Stimulated activated memory B cell treated with anti-CD40 and anti-IgM and Interleukin-4, amounts not matched to agents 10 μg/mL and 1 μg/mL and 100 μg/mL, for 72 hours (primary cell): ENCODE results near the gene MAMDC4.
"Not testable (repeated sequence)": the region's sequence is repeated elsewhere in the genome, so short reads cannot be mapped to it uniquely, and the experiment has no call there.

Experiments
- ATAC-seq: fragments of 150-1000 bp; cut with Tn5 transposase; 2 replicates; pipeline ENCODE4 v1.10.0; 2021
- H3K27ac Mint-ChIP-seq: one replicate; pipeline ENCODE4 v1.8.0; 2022; ENCODE audit warnings: mild to moderate bottlenecking, mixed read lengths
- H3K27me3 Mint-ChIP-seq: one replicate; pipeline ENCODE4 v1.8.0; 2022; ENCODE audit warnings: mixed read lengths
- H3K36me3 Mint-ChIP-seq: one replicate; pipeline ENCODE4 v1.8.0; 2022; ENCODE audit warnings: mixed read lengths
- H3K4me1 Mint-ChIP-seq: one replicate; pipeline ENCODE4 v1.8.0; 2022; ENCODE audit warnings: mixed read lengths
- H3K4me3 Mint-ChIP-seq: one replicate; pipeline ENCODE4 v1.8.0; 2022; ENCODE audit warnings: mild to moderate bottlenecking, moderate library complexity, mixed read lengths
- H3K9me3 Mint-ChIP-seq: one replicate; pipeline ENCODE4 v1.8.0; 2022; ENCODE audit warnings: mixed read lengths

The MAMDC4 gene

DNA sequence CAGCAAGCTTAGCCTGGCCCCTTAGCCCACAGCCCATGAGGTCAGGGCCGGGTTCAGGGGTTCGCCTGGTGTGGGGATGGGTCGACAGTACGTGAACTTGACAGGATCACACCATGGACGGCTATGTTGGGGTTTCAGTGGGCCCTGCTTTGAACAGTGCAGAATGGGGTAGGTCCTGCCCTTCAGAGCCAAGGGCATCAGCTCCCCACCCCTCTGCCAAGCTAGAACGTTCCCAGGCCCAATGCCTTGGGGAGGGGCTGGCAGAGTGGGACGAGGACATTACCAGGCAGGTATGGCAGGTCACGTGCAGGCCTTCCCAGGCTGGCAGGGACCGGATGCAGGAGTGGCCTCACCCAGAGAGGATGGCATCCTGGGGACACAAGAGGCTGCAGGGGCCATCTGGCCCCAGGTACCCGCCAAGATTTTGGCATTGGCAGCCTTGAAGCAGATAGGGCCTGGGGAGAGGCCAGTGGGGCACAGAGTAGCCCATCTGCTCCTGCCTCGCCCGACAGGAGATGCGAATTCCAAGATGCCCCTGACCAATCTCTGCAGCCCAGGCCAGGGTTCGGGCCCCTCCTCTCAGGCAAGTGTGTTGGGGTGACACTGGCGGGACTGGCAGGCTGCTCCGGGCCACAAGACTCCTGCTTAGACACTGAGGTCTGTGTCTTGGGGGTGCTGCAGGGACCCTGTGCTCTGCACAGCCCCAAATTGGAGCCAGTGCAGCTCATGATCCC, 10.3 kb upstream of the MAMDC4 start:
- not testable (repeated sequence) for H3K36me3 Mint-ChIP-seq, H3K9me3 Mint-ChIP-seq, ATAC-seq, H3K27me3 Mint-ChIP-seq
- peak overlapping the region; percentile 73 for H3K27ac Mint-ChIP-seq
- peaks cover 16% of the 10 kb centered on the region for H3K4me1 Mint-ChIP-seq
- H3K4me3 Mint-ChIP-seq: peak overlapping the region; percentile 91

DNA sequence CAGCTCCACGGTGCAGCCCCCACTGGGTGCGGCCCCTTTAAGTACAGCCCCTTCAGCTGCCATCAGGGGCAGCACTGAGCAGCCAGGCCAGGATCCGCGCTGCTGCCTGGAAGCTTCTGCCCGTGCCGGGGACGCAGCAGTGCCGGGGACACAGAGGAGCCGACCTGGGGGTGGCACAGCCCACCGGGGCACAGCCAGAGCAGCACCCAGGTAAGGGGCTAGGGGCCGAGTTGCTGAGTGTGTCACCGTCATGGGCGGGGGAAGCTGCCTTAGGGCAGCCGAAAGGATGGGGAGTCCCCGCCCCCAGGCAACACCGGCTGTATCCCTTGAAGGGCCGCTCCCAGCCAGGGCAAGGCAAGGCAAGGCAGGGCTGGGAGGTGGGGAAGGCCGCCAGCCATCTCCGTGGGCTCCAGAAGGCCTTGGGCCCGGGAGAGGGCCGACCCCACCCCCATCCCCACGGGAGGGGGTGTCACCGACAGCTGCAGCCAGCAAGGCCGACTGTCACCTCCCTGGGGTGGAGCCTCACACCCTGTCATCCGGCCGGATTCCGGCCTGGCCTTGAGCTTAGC, 9.7 kb upstream of the MAMDC4 start, which contains the start of gene AJM1:
Gene AJM1 (plus strand): TSS at position 99 of the 569 bp plus-strand sequence. CDS start 1,937 bp downstream, outside the sequence.
- not testable (repeated sequence) for H3K27me3 Mint-ChIP-seq, H3K9me3 Mint-ChIP-seq, H3K36me3 Mint-ChIP-seq
- peak; percentile 88 for ATAC-seq
- H3K4me1 Mint-ChIP-seq: peaks cover 19% of the 10 kb centered on the region
- peak within 1 kb of the TSS; percentile 91 for H3K4me3 Mint-ChIP-seq
- H3K27ac Mint-ChIP-seq: peak within 1 kb of the TSS; percentile 73

DNA sequence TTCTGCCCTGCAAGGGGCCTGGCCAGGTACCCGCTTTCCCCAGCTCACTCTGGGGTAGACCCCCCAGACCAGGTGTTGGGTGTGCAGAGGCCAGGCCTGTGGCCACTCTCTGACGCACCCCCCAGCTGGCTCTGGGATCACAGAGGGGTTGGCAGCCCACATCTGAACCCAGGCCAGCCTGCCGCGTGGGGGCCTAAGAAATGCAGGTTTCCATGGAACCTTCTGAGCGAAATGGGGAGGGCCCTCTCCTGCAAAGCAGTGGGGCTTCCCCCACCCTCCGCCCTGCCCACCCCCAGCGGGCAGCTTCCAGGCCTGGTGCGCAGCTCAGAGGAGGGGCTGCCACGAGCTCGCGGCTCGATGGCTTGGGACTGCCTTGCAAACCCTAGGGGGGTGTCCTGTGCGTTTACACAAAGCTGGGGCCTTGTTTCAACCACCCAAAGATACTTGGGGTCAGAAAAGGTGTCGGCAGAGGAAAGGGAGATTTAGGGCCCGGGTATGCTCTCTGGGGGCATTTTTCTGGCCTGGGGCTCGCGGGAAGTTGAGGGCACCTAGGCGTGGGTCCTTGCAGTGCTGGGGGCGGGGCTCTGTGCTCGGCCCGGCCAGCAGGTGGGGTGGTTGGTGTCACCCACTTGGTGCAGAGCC, 8.9 kb upstream of the MAMDC4 start:
- Mint-ChIP-seq H3K4me1 (peaks cover 27% of the 10 kb centered on the region), H3K27me3 (peaks cover 12% of the 10 kb centered on the region), H3K4me3 (peak overlapping the region; percentile 53)
- ATAC-seq, H3K27ac Mint-ChIP-seq, H3K9me3 Mint-ChIP-seq, H3K36me3 Mint-ChIP-seq: not testable (repeated sequence)

DNA sequence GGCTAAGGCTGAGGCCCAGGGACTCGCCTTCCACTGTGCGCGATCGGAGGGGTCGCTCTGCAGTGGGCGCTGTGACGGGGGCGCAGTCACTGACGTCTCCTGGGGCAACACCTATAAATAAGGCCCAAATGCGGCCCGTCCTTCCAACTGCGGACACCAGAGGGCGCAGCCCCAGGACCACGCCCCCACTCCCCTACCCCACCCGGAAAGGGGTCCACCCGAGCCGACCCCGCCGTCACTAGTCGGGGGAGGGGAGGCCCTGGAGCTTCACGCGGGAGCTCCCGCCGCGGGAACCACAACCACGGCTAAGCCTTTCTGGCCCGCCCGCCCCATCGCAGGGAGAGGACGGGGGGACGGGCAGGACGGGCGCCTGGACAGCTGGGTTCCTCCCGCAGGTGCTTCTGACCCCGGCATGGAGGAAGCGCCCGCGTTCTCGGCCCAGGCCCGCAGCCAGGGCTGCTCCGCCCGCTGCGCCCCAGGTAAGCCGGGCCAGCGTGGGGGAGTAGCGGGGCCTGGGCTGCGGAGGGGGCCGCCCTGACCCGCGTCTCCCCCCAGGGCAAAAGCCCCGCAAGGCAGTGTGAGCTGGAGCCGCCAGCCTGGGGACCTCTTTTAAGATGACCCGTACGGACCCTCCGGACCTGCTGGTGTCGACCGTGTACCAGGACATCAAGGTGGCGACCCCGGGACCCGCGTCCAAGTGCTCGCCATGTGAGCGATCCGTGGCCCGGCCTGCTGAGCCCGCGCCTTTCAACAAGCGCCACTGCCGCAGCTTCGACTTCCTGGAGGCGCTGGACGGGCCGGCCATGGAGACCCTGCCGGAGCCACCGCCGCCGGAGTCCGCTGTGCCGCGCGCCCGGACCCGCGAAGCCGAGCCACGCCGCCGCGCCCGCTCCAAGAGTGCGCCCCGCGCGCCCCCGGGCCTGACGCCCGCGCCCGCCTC, 8.1 kb upstream of the MAMDC4 start:
- Mint-ChIP-seq H3K27me3 (peaks cover 14% of the 10 kb centered on the region), H3K4me1 (peaks cover 29% of the 10 kb centered on the region), H3K4me3 (peak overlapping the region; percentile 53)
- not testable (repeated sequence) for H3K27ac Mint-ChIP-seq, H3K36me3 Mint-ChIP-seq, ATAC-seq, H3K9me3 Mint-ChIP-seq

DNA sequence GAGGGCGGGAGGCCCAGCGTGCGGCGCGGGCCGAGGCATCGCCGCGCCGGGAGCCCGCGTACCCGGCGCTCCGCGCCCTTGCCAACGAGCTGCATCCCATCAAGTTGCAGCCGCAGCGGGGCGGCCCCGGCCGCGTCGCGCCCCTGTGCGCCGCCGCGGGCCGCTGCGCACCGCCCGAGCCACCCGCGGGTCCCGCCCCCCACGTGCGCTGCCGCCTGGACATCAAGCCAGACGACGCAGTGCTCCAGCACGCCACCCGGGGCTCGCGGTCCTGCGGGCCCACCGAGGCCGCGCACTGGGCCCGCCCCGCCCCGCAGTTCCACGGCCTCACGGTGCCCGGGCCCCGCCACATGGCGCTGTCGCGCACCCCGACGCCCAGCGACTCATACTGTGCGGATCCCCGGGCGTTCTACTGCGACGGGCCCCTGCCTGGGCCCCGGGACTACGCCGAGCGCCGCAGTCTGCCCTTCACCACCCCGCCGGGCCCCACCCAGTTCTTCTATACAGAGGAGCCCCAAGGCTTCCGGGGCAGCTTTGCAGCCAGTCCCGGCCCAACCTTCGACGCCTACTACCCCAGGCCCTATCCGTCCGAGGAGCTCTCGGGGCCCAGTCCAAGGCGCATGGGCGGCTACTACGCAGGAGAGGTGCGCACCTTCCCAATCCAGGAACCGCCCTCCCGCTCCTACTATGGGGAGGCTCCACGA, 7.2 kb upstream of the MAMDC4 start:
- Mint-ChIP-seq H3K9me3 (no peaks in the 10 kb centered on the region), H3K4me1 (peaks cover 32% of the 10 kb centered on the region), H3K27me3 (peaks cover 14% of the 10 kb centered on the region), H3K36me3 (peaks cover 4% of the 10 kb centered on the region), H3K27ac (no peak overlapping the region), H3K4me3 (no peak overlapping the region)
- ATAC-seq: no peak

DNA sequence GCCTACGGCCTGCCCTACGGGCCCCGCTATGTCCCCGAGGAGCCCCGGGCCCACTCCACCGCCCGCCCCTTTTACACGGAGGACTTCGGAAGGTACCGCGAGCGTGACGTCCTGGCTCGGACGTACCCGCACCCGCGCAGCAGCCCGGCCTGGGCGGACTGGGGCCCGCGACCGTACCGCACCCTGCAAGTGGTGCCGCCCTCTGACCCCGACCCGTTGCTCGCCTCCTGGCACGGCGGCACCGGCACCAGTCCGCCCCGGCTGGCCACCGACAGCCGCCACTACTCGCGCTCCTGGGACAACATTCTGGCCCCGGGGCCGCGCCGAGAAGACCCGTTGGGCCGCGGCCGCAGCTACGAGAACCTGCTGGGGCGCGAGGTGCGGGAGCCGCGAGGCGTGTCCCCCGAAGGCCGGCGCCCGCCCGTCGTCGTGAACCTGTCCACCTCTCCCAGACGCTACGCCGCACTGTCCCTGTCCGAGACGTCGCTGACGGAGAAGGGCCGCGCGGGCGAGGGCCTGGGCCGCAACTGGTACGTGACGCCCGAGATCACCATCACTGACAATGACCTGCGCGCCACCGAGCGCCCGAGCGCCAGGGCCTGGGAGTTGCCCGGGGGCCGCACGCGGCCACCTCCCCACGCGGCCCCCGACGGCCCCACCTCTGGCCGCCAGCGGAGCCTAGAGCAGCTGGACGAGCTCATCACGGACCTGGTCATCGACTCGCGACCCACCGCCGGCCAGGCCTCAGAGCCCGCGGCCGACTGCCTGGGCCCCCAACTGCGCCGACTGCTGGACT, 6.5 kb upstream of the MAMDC4 start:
- peaks cover 14% of the 10 kb centered on the region for H3K27me3 Mint-ChIP-seq
- ATAC-seq: no peak
- H3K36me3 Mint-ChIP-seq: no peaks in the 10 kb centered on the region
- no peak overlapping the region for H3K27ac Mint-ChIP-seq
- peaks cover 39% of the 10 kb centered on the region for H3K4me1 Mint-ChIP-seq
- H3K9me3 Mint-ChIP-seq: no peaks in the 10 kb centered on the region
- no peak overlapping the region for H3K4me3 Mint-ChIP-seq

DNA sequence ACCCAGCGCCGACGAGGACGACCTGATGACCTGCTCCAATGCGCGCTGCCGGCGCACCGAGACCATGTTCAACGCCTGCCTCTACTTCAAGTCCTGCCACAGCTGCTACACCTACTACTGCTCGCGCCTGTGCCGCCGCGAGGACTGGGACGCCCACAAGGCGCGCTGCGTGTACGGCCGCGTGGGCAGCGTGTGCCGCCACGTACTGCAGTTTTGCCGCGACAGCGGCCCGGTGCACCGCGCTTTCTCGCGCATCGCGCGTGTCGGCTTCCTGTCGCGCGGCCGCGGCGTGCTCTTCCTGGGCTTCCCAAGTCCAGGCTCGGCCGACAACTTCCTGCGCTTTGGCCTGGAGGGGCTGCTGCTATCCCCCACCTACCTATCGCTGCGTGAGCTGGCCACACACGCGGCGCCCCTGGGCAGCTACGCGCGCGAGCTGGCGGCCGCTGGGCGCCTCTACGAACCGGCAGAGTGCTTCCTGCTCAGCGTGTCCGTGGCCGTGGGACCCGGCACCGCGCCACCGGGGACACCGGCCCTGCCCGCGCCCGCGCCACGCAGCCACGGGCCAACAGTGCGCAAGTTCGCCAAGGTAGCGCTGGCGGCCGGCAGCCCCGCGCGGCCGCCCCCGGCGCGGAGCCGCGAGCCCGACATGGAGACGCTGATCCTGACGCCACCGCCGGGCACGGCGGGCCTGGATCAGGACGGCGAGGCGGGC, 5.6 kb upstream of the MAMDC4 start:
- Mint-ChIP-seq H3K27ac (no peak overlapping the region), H3K4me3 (peak overlapping the region; percentile 21)
- no peak for ATAC-seq

DNA sequence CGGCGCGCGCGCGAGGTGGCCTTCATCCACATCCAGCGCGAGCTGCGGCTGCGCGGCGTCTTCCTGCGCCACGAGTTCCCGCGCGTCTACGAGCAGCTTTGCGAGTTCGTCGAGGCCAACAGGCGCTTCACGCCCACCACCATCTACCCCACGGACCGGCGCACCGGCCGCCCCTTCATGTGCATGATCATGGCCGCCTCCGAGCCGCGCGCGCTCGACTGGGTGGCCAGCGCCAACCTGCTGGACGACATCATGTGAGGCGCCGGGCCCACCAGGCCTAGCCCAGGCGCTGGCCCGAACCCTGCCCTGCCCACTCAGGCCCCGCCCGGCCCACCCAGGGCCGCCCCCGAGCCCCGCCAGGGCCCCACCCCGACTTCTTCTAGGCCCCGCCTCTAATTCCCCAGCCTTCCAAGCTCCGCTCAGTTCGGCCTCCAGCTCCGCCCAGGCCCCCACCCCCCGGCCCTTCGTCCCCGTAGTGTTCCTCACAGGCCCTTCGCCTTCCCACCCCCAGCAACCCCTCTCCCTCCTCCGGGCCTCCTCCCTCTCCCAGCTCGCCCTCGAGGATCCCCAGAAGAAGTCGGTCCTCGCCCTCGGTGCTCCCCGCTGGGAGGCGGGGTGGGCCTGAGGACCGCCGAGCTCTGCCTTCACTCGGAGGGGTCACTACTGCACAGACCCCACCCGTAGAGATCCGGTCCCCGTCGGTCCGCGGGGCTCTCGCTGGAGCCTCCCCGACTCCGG, 4.9 kb upstream of the MAMDC4 start:
- peaks cover 14% of the 10 kb centered on the region for H3K27me3 Mint-ChIP-seq
- H3K9me3 Mint-ChIP-seq: no peaks in the 10 kb centered on the region
- H3K27ac Mint-ChIP-seq: peak overlapping the region; percentile 87
- peaks cover 6% of the 10 kb centered on the region for H3K36me3 Mint-ChIP-seq
- H3K4me1 Mint-ChIP-seq: peaks cover 34% of the 10 kb centered on the region
- peak overlapping the region; percentile 97 for H3K4me3 Mint-ChIP-seq
- ATAC-seq: no peak

More for the DNA sequence above, 5.6 kb upstream of the MAMDC4 start:
- H3K27me3 Mint-ChIP-seq: peaks cover 14% of the 10 kb centered on the region
- H3K4me1 Mint-ChIP-seq: peaks cover 39% of the 10 kb centered on the region
- H3K9me3 Mint-ChIP-seq: no peaks in the 10 kb centered on the region
- H3K36me3 Mint-ChIP-seq: peaks cover 5% of the 10 kb centered on the region

DNA sequence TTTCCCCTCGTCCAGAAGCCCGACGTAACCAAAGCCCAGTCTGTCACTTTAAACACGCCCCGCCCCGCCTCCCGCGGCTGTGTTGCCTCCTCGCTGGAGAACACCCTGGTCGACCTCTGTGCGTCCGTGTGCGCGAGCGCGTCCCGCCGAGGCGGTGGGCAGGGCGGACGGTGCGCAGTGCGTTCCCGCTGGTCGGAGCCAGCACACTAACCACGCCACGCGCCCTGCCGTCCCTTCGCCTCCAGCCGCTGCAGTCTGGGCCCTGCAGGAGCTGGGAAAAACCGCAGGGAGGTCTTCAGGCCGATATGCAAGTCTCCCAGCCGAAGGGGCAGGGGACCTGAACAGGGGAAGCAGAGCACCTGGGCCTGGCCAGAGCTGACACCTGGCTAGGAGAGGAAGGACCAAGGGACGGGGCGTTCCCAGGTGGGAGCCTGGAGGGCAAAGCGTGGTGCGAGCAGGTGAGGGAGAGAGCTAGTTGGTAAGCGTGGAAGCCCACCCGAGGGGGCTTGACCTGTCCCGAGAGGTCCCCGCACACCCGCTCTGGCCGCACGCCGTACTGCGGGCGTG, 4.2 kb upstream of the MAMDC4 start:
- peaks cover 31% of the 10 kb centered on the region for H3K4me1 Mint-ChIP-seq
- H3K4me3 Mint-ChIP-seq: peak overlapping the region; percentile 97
- no peak for ATAC-seq
- peaks cover 6% of the 10 kb centered on the region for H3K36me3 Mint-ChIP-seq
- no peaks in the 10 kb centered on the region for H3K9me3 Mint-ChIP-seq
- H3K27ac Mint-ChIP-seq: peak overlapping the region; percentile 87
- H3K27me3 Mint-ChIP-seq: peaks cover 14% of the 10 kb centered on the region

DNA sequence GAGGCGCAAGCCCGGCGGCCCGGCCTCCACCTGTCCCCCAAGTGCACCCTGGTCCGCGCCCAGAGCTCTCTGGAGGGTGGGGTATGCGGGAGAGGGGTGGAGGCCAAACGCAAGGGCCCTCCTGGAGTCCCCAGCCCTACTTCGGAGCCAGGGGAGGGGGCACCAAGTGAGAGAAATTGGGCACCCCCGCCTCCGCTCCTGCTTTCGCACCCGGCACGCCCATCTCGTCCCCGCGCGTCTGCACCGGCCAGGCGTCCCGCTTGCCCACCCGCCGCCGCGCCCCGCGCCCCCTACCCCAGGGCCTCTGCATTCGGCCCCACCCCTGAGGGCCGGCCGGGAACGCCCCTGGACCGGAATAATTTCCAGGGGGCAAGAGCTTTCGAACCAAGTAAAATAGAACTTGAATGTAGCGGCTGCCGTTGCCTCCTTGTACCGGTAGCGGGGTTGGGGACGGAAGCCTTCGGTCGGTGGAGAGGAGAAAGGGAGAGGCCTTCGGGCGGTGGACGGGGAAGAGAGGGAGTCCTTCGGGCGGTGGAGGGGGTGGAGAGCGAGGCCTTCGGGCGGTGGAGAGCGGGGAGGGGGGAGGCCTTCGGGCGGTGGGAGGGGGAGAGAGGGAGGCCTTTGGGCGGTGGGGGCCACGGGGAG, 3.6 kb upstream of the MAMDC4 start:
- H3K9me3 Mint-ChIP-seq: no peaks in the 10 kb centered on the region
- H3K27me3 Mint-ChIP-seq: peaks cover 14% of the 10 kb centered on the region
- H3K36me3 Mint-ChIP-seq: peaks cover 6% of the 10 kb centered on the region
- ATAC-seq: peak; percentile 21
- H3K4me3 Mint-ChIP-seq: peak overlapping the region; percentile 97
- peaks cover 26% of the 10 kb centered on the region for H3K4me1 Mint-ChIP-seq
- H3K27ac Mint-ChIP-seq: peak overlapping the region; percentile 87

DNA sequence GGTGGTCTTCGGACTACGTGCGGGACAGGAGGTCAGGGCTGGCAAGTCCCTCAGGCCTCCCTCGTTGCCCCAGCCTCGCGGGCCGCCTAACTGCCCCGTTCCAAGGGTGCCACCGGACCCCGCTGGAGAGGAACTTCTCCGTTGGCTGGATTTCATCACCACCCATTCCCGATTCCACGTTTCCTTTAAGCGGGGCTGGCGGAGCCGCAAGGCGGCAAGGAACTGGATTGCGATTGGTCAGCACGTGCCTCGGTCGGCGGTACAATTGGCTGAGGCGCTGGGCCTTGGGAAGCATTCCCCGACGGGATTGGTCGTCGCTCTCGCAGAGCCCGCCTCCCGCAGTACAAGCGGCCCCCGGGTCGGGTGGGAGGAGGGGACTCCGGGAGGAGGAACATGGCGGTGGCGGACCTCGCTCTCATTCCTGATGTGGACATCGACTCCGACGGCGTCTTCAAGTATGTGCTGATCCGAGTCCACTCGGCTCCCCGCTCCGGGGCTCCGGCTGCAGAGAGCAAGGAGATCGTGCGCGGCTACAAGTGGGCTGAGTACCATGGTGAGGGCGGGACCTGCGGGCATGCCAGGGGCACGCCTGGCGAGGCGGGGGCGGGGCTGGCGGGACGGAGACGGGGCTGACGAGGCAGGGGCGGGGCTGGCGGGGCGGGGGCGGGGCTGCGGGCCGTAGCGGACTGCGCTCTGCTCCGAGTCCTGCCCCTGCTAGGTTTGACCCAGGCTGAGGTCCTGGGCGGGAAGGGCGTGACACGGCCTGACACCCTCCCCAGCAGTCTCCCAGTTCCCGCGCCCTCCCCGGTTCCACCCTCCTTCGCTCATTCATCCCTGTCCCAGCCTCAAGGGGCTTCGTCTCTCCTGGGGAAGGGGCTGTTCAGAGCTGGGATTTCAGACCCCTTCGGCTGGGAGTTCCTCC, 2.8 kb upstream of the MAMDC4 start, which contains the start of gene PHPT1:
Gene PHPT1 (plus strand): TSS at position 372 of the 922 bp plus-strand sequence. CDS start 22 bp downstream, at position 394.
- Mint-ChIP-seq H3K27me3 (peaks cover 14% of the 10 kb centered on the region), H3K27ac (peak within 1 kb of the TSS; percentile 87), H3K4me3 (peak within 1 kb of the TSS; percentile 97), H3K36me3 (peaks cover 6% of the 10 kb centered on the region), H3K9me3 (no peaks in the 10 kb centered on the region), H3K4me1 (peaks cover 26% of the 10 kb centered on the region)
- peak; percentile 94 for ATAC-seq
